PC-3 (cell line): ENCODE results near the gene AFF4. TPM values are rescaled to one million over a fixed set of nuclear protein-coding genes. Genes with fewer than 3 reads are reported as not detected.
A peak's percentile ranks its signal among the peaks of the same experiment; 100 is the strongest.

Experiments
- ATAC-seq: fragments of 200-7000 bp; cut with Tn5 transposase; 2 replicates; pipeline ENCODE4 v1.9.1; 2020; ENCODE audit warnings: mild to moderate bottlenecking, moderate library complexity
- BruUV-seq: library from RNA; stranded (reverse); fragments of 400-500 nt; replicated peaks from 2 replicates; lab custom pipeline; 2021; lab: Mats Ljungman, UMichigan
- CTCF ChIA-PET: fragments of 300-600 bp; sonication (Branson Sonifier 250); formaldehyde crosslinking; loops from one replicate; lab custom pipeline; 2022; ENCODE audit warnings: antibody characterized with exemption; lab: Charles Lee
- POLR2A ChIA-PET: fragments of 300-600 bp; sonication (Branson Sonifier 250); formaldehyde crosslinking; loops from one replicate; lab custom pipeline; 2022; ENCODE audit warnings: antibody characterized with exemption; ENCODE audit not compliant: unreplicated experiment; lab: Charles Lee
- DNase-seq: peaks from one replicate; pipeline ENCODE4 v3.0.0-alpha.2; 2015
- H2AFZ ChIP-seq: fragments of 300-600 bp; sonication (generic); 2 replicates; pipeline ENCODE4 v1.6.0; 2016; ENCODE audit warnings: antibody characterized with exemption, low read length
- H3F3A ChIP-seq: fragments of 300-600 bp; sonication (generic); one replicate; pipeline ENCODE4 v1.6.0; 2017; ENCODE audit warnings: antibody characterized with exemption, low read length, control low read depth, mild to moderate bottlenecking; ENCODE audit not compliant: unreplicated experiment
- H3K27ac ChIP-seq: fragments of 300-600 bp; sonication (generic); 2 replicates; pipeline ENCODE4 v1.5.1; 2016; ENCODE audit warnings: mild to moderate bottlenecking, low read length
- H3K27me3 ChIP-seq: fragments of 300-600 bp; sonication (generic); 2 replicates; pipeline ENCODE4 v1.6.1; 2016; ENCODE audit warnings: low read length, mixed read lengths
- H3K36me3 ChIP-seq: fragments of 300-600 bp; sonication (generic); 2 replicates; pipeline ENCODE4 v1.6.1; 2016; ENCODE audit warnings: low read depth, mixed run types, low read length, mixed read lengths
- H3K4me1 ChIP-seq: fragments of 300-600 bp; sonication (generic); 2 replicates; pipeline ENCODE4 v1.5.1; 2016; ENCODE audit warnings: low read length; ENCODE audit not compliant: insufficient read depth
- H3K4me2 ChIP-seq: fragments of 300-600 bp; sonication (generic); 2 replicates; pipeline ENCODE4 v1.6.0; 2016; ENCODE audit warnings: low read length
- H3K4me3 ChIP-seq: fragments of 300-600 bp; sonication (generic); 2 replicates; pipeline ENCODE4 v1.5.1; 2016; ENCODE audit warnings: mild to moderate bottlenecking, low read length, mixed read lengths
- H3K79me2 ChIP-seq: fragments of 300-600 bp; sonication (generic); 2 replicates; pipeline ENCODE4 v1.6.1; 2017; ENCODE audit warnings: low read length, mixed read lengths
- H3K9ac ChIP-seq: fragments of 300-600 bp; sonication (generic); 2 replicates; pipeline ENCODE4 v1.6.0; 2016; ENCODE audit warnings: mild to moderate bottlenecking, low read length
- H3K9me2 ChIP-seq: fragments of 300-600 bp; sonication (generic); replicated peaks from 2 replicates; pipeline ENCODE4 v1.6.1; 2016; ENCODE audit warnings: mixed run types, low read length, mixed read lengths
- H3K9me3 ChIP-seq: fragments of 300-600 bp; sonication (generic); 2 replicates; pipeline ENCODE4 v1.6.1; 2016; ENCODE audit warnings: low read length, mixed read lengths
- H4K20me1 ChIP-seq: fragments of 300-600 bp; sonication (generic); 2 replicates; pipeline ENCODE4 v1.6.1; 2016; ENCODE audit warnings: low read length, mixed read lengths
- EZH2 ChIP-seq: fragments of 300-600 bp; sonication (generic); IDR thresholded peaks from one replicate; pipeline ENCODE4 v1.6.1; 2017; ENCODE audit warnings: antibody characterized with exemption, mild to moderate bottlenecking, low read length; ENCODE audit not compliant: unreplicated experiment
- EZH2phosphoT487 ChIP-seq: fragments of 300-600 bp; sonication (generic); IDR thresholded peaks from 2 replicates; pipeline ENCODE4 v1.6.1; 2018; ENCODE audit warnings: mild to moderate bottlenecking, antibody characterized with exemption, low read length, borderline replicate concordance
- intact Hi-C: fragments of 100-400 bp; cut with micrococcal nuclease; formaldehyde crosslinking; loops from 2 replicates; pipeline ENCODE4 v1.9.0; 2023
- total RNA-seq: library from RNA; depleted of rRNA; stranded (reverse); fragments of >200 nt; gene quantifications from 2 replicates; pipeline ENCODE4 v1.2.3, GENCODE V29; 2014
- TF ChIP-seq, protein P1 (sequence below): fragments of 300-600 bp; sonication (generic); conservative IDR thresholded peaks from 2 replicates; pipeline ENCODE4 v1.5.1; 2017; ENCODE audit warnings: antibody characterized with exemption, low read depth, mild to moderate bottlenecking, low read length

The AFF4 gene
- total RNA-seq, 1 experiment from 2014 or later: 23.5 TPM

DNA sequence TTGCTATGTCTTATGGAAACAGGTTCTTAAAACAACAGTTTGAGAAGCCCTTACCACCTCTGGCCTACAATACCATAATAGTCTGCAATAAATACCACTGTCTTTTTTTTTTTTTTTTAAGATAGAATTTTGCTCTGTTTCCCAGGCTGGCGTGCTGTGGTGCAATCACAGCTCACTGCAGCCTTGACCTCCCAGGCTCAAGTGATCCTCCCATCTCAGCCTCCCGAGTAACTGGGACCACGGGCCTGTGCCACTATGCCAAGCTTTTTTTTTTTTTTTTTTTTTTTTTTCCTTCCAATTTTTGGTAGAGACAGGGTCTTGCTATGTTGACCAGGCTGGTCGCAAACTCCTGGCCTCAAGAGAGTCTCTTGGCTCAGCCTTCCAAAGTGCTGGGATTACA, 37.0 kb downstream of the AFF4 start:
- H3K9ac ChIP-seq: no peak overlapping the region

DNA sequence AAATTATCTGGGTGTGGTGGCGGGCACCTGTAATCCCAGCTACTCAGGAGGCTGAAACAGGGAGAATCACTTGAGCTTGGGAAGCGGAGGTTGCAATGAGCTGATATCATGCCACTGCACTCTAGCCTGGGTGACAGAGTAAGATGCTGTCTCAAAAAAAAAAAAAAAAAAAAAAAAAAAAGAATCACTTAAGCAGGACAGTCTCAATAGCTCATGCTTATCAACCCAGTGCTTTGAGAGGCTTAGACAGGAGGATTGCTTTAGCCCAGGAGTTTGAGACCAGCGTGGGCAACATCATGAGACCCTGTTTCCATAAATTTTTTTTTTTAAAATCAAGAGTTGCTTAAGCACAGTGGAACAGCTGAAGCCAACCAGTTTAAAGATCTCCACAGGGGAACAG, 47.3 kb downstream of the AFF4 start:
- ATAC-seq (no peak), DNase-seq (no peak)
- BruUV-seq: no TSS peak
- Histone ChIP-seq H2AFZ (no peak overlapping the region), H3K27ac (no peak overlapping the region), H3K27me3 (no peaks in the 10 kb centered on the region), H3F3A (no peaks in the 10 kb centered on the region), H3K4me2 (no peak overlapping the region), H3K4me3 (no peak overlapping the region), H3K9me3 (no peaks in the 10 kb centered on the region), H4K20me1 (no peaks in the 10 kb centered on the region), H3K36me3 (no peaks in the 10 kb centered on the region; the same call in 1 of the 2 replicates), H3K9me2 (no peaks in the 10 kb centered on the region), H3K4me1 (no peaks in the 10 kb centered on the region), H3K79me2 (no peaks in the 10 kb centered on the region), H3K9ac (no peak overlapping the region)
- ChIA-PET CTCF (no interaction called here), POLR2A (no interaction called here)
- no peak for TF ChIP-seq EZH2phosphoT487
- no peak for TF ChIP-seq EZH2
- TF ChIP-seq, protein P1, sequence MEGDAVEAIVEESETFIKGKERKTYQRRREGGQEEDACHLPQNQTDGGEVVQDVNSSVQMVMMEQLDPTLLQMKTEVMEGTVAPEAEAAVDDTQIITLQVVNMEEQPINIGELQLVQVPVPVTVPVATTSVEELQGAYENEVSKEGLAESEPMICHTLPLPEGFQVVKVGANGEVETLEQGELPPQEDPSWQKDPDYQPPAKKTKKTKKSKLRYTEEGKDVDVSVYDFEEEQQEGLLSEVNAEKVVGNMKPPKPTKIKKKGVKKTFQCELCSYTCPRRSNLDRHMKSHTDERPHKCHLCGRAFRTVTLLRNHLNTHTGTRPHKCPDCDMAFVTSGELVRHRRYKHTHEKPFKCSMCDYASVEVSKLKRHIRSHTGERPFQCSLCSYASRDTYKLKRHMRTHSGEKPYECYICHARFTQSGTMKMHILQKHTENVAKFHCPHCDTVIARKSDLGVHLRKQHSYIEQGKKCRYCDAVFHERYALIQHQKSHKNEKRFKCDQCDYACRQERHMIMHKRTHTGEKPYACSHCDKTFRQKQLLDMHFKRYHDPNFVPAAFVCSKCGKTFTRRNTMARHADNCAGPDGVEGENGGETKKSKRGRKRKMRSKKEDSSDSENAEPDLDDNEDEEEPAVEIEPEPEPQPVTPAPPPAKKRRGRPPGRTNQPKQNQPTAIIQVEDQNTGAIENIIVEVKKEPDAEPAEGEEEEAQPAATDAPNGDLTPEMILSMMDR: no peak
- intact Hi-C loops: no loop called here

More for the DNA sequence above, 37.0 kb downstream of the AFF4 start:
- Histone ChIP-seq H3K9me3 (no peaks in the 10 kb centered on the region), H2AFZ (no peak overlapping the region), H3K9me2 (no peaks in the 10 kb centered on the region), H3K79me2 (peaks cover 6% of the 10 kb centered on the region; the same call in 1 of the 2 replicates), H3K27me3 (no peaks in the 10 kb centered on the region), H3K27ac (no peak overlapping the region), H3K4me1 (no peaks in the 10 kb centered on the region), H3K4me2 (no peak overlapping the region), H3F3A (no peaks in the 10 kb centered on the region), H3K4me3 (no peak overlapping the region), H3K36me3 (peaks cover 17% of the 10 kb centered on the region), H4K20me1 (0 out of 2 replicates have a peak, but pooled peaks cover 8% of the 10 kb centered on the region)
- ChIA-PET CTCF (no interaction called here), POLR2A (no interaction called here)
- intact Hi-C loops: loop anchor here (5.0 kb wide), 1 partner anchor 111 kb away; no protein-coding TSS in a partner anchor
- TF ChIP-seq EZH2phosphoT487 (no peak), EZH2 (no peak)
- TF ChIP-seq, protein P1: no peak
- BruUV-seq: no TSS peak
- DNase-seq (no peak), ATAC-seq (no peak)

DNA sequence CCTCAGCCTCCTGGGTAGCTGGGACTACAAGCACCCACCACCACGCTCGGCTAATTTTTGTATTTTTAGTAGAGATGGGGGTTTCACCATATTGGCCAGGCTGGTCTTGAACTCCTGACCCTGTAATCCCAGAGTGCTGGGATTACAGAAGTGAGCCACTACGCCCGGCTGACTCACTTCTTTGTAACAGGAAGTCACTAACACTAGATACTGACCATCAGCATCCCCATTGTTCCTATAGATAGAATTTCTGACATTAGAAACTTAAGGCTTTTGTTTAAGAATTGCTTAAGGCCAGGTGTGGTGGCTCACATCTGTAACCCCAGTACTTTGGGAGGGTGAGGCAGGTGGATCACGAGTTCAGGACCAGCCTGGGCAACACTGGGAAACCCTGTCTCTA, 47.8 kb downstream of the AFF4 start:
- no peak overlapping the region for H3K27ac ChIP-seq
- no peak overlapping the region for H3K4me3 ChIP-seq
- H3K79me2 ChIP-seq: no peaks in the 10 kb centered on the region
- intact Hi-C loops: no loop called here
- ChIA-PET POLR2A (no interaction called here), CTCF (no interaction called here)
- H2AFZ ChIP-seq: no peak overlapping the region
- H3K9me3 ChIP-seq: no peaks in the 10 kb centered on the region
- no peaks in the 10 kb centered on the region for H3K9me2 ChIP-seq
- ATAC-seq (no peak), DNase-seq (peak; percentile 20)
- no peaks in the 10 kb centered on the region; the same call in 1 of the 2 replicates for H3K36me3 ChIP-seq
- no peak overlapping the region for H3K9ac ChIP-seq
- H3K27me3 ChIP-seq: no peaks in the 10 kb centered on the region
- H3K4me1 ChIP-seq: no peaks in the 10 kb centered on the region
- BruUV-seq: no TSS peak
- H3F3A ChIP-seq: no peaks in the 10 kb centered on the region
- H3K4me2 ChIP-seq: no peak overlapping the region
- H4K20me1 ChIP-seq: no peaks in the 10 kb centered on the region
- TF ChIP-seq EZH2 (no peak), EZH2phosphoT487 (no peak)
- TF ChIP-seq, protein P1: no peak
